Osteocyte (in vitro differentiated cells): ENCODE measurements around the gene SLC22A25. TPM values are rescaled to one million over a fixed set of nuclear protein-coding genes. Genes with fewer than 3 reads are reported as not detected.

Experiments used
- DNase-seq: peaks from one replicate; pipeline ENCODE4 v3.0.0; 2021; ENCODE audit warnings: mixed read lengths; ENCODE audit not compliant: unreplicated experiment; ENCODE audit errors: extremely low spot score
- H3K27ac Mint-ChIP-seq: one replicate; pipeline ENCODE4 v1.8.0; 2021; ENCODE audit warnings: mild to moderate bottlenecking, mixed read lengths; ENCODE audit not compliant: unreplicated experiment
- H3K27me3 Mint-ChIP-seq: one replicate; pipeline ENCODE4 v1.8.0; 2021; ENCODE audit warnings: mixed read lengths; ENCODE audit not compliant: unreplicated experiment
- H3K36me3 Mint-ChIP-seq: one replicate; pipeline ENCODE4 v1.8.0; 2021; ENCODE audit warnings: mixed read lengths; ENCODE audit not compliant: unreplicated experiment
- H3K4me1 Mint-ChIP-seq: one replicate; pipeline ENCODE4 v1.8.0; 2021; ENCODE audit warnings: mixed read lengths; ENCODE audit not compliant: unreplicated experiment
- H3K4me3 Mint-ChIP-seq: one replicate; pipeline ENCODE4 v1.8.0; 2021; ENCODE audit warnings: mild to moderate bottlenecking, moderate library complexity, mixed read lengths; ENCODE audit not compliant: unreplicated experiment
- H3K9me3 Mint-ChIP-seq: one replicate; pipeline ENCODE4 v1.8.0; 2021; ENCODE audit warnings: mixed read lengths; ENCODE audit not compliant: unreplicated experiment
- CTCF ChIP-seq: fragments of 200-600 bp; sonication (generic); IDR thresholded peaks from 2 replicates; pipeline ENCODE4 v1.5.0; 2021; ENCODE audit warnings: antibody characterized with exemption, mild to moderate bottlenecking, moderate library complexity
- long read RNA-seq: library from polyadenylated mRNA; unstranded; transcript quantifications from one replicate; pipeline ENCODE4 v2.0.0, GENCODE V29; 2021
- total RNA-seq: library from RNA; stranded (reverse); gene quantifications from 2 replicates; pipeline ENCODE4 v1.2.1, GENCODE V29; 2021

The SLC22A25 gene
- total RNA-seq: not detected in 2 replicates
- long read RNA-seq: 0 reads

DNA sequence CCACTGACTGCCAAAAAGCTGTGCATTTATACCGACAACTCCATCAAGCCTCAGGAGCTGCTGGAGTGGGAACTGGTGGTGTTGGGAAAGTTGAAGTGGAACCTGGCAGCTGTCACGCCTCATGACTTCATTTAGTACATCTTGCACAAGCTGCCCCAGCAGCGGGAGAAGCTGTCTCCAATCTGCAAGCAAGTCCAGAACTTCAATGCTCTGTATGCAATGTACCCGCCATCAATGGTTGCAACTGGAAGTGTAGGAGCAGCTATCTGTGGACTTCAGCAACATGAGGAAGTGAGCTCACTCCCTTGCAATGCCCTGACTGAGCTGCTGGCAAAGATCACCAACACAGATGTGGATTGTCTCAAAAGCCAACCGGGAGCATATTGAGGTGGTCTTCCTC, at the start of gene SLC22A25:
Gene SLC22A25, minus strand, starts transcription at position 67 of the 400 bp plus-strand sequence. CDS start 13,947 bp downstream, outside the sequence.
- H3K27ac Mint-ChIP-seq: no peak within 1 kb of the TSS
- no peak for DNase-seq
- H3K9me3 Mint-ChIP-seq: no peaks in the 10 kb centered on the region
- no peaks in the 10 kb centered on the region for H3K4me1 Mint-ChIP-seq
- no peak within 1 kb of the TSS for H3K4me3 Mint-ChIP-seq
- TF ChIP-seq CTCF: no peak
- H3K27me3 Mint-ChIP-seq: no peaks in the 10 kb centered on the region
- H3K36me3 Mint-ChIP-seq: no peaks in the 10 kb centered on the region

GRCh38 chr11:63290285-63290684, 46.9 kb upstream of the SLC22A25 start:
- H3K27ac Mint-ChIP-seq: no peak overlapping the region

DNA sequence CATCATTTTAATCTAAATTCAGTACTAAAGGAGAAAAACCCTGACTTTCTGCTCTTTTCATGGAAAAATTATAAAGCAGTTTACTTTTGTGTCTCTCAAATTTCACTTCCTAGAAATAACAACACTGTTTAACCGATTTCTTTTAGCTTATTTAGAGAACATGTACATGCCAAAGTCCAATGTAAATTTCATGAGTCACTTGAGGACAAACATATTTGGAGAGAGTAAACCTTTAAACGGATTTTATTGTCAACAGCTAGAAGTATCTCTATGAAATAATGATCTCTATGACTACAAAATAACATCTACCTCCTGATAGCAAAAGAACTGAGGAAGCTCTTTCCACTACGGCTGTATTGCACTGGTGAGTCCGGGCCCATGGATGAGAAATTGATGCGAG, 46.3 kb upstream of the SLC22A25 start:
- Mint-ChIP-seq H3K9me3 (peaks cover 7% of the 10 kb centered on the region), H3K4me3 (no peak overlapping the region), H3K4me1 (no peaks in the 10 kb centered on the region), H3K27me3 (no peaks in the 10 kb centered on the region), H3K27ac (no peak overlapping the region), H3K36me3 (no peaks in the 10 kb centered on the region)
- DNase-seq: no peak
- no peak for TF ChIP-seq CTCF

More at GRCh38 chr11:63290285-63290684, 46.9 kb upstream of the SLC22A25 start:
- no peak for TF ChIP-seq CTCF
- no peaks in the 10 kb centered on the region for H3K4me1 Mint-ChIP-seq
- H3K27me3 Mint-ChIP-seq: no peaks in the 10 kb centered on the region
- peaks cover 7% of the 10 kb centered on the region for H3K9me3 Mint-ChIP-seq
- no peak for DNase-seq
- H3K36me3 Mint-ChIP-seq: no peaks in the 10 kb centered on the region
- no peak overlapping the region for H3K4me3 Mint-ChIP-seq

DNA sequence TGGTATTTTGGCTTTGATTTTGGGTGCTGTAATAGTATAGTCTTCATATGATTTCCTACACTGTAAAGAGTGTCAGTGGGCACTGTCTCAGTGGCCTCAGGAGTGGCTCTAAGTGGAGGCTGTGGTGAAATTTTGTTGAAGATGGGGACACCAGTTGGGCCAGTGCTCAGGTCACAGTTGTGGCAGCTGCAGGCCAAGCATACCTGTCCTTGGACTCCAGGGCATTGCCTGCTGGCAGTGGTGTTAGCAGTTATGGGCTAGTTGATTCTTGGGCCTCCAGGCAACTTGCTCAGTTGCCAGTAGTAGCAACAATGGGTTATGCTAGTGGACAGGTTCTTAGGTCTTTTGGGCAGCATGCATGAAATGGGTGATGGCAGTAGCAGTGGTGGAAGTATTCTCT, 39.2 kb upstream of the SLC22A25 start:
- Mint-ChIP-seq H3K4me3 (no peak overlapping the region), H3K9me3 (no peaks in the 10 kb centered on the region), H3K27me3 (no peaks in the 10 kb centered on the region), H3K4me1 (no peaks in the 10 kb centered on the region), H3K36me3 (no peaks in the 10 kb centered on the region), H3K27ac (no peak overlapping the region)
- TF ChIP-seq CTCF: no peak
- no peak for DNase-seq

- H3K27me3 Mint-ChIP-seq: no peaks in the 10 kb centered on the region
- no peak for TF ChIP-seq CTCF
- H3K27ac Mint-ChIP-seq: no peak overlapping the region
- H3K4me1 Mint-ChIP-seq: no peaks in the 10 kb centered on the region
- H3K9me3 Mint-ChIP-seq: no peaks in the 10 kb centered on the region
- H3K36me3 Mint-ChIP-seq: no peaks in the 10 kb centered on the region
- DNase-seq: no peak
- H3K4me3 Mint-ChIP-seq: no peak overlapping the region
These were observed 37.5 kb upstream of the SLC22A25 start for GRCh38 chr11:63280920-63281319.
